Esophagus squamous epithelium (tissue), 4 donors: Measurements from ENCODE around the gene PHLDA2.

Experiments used
- CTCF ChIP-seq, 6 experiments: fragments of 450-650 bp in 4 of 6; fragments of 200-600 bp in 2 of 6; sonication (generic) in 2 of 6; IDR thresholded peaks; one replicate each; pipeline ENCODE4 v1.5.1; 2016 to 2019; ENCODE audit warnings: antibody characterized with exemption in 6 of 6, mild to moderate bottlenecking in 4 of 6, moderate library complexity in 4 of 6
- POLR2A ChIP-seq, 4 donors: fragments of 450-650 bp; IDR thresholded peaks; one replicate each; pipeline ENCODE4 v1.6.1; 2017; ENCODE audit warnings: antibody characterized with exemption in 4 of 4, mild to moderate bottlenecking in 4 of 4, moderate library complexity in 3 of 4

- no peak for TF ChIP-seq CTCF (IDR thresholded peaks at IDR 0.05)
- no peak for TF ChIP-seq POLR2A (IDR thresholded peaks at IDR 0.05)
Observed at GRCh38 chr11:2920343-2920742, 8.9 kb downstream of the PHLDA2 start.
